HG02678 (cell line): ENCODE data around the gene RSPRY1.

Source experiments
- ATAC-seq: cut with Tn5 transposase; IDR thresholded peaks from one replicate; pipeline ENCODE4 v1.9.1; 2021; ENCODE audit warnings: mild to moderate bottlenecking, moderate library complexity; ENCODE audit not compliant: unreplicated experiment

Gene RSPRY1

DNA sequence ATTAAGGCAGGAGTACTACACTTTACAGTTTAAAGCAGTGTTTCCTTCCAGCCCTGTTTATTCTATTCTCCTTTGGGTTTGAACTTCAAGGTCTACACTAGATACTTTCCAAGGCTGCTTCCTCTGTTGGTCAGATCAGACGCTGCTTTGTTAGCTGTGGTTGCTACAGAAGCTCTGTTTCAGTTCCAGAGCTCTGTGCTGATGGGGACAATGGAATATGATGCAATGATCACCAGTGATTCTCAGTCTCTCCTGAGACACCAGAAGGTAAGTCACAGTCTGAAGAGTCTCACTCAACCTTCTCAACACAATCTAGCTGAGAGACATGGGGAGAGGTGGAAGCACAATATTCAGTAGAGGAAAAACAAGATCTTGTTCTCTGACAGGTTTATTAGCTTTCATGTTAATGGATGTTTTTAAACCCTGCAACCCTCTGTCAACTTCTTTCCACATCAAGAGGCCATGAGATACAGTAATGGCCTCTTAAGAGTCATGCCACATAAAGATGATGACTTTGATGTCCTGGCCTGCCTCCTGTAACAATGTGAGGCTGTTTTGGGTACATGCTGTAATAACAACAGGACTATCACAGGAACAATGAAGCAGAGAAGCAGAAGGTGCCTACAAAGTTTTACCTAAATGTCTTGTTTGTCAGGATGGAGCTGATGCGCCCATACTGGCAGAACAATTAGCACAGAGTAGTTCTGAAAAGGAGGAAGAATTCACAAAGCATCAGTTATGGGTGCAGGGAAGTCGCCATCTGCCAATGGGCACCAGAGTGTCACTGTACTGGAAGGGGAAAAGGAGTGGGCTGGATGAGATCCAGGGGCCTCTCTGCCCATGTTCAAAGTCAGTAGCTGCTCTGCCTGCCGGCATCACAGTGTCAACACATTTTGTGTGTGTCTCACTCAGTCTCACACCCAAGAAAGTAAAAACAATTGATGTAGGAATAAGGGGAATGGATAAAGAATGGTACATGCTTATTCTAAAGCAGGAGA is 33.7 kb upstream of the RSPRY1 start:
- ATAC-seq = no peak

DNA sequence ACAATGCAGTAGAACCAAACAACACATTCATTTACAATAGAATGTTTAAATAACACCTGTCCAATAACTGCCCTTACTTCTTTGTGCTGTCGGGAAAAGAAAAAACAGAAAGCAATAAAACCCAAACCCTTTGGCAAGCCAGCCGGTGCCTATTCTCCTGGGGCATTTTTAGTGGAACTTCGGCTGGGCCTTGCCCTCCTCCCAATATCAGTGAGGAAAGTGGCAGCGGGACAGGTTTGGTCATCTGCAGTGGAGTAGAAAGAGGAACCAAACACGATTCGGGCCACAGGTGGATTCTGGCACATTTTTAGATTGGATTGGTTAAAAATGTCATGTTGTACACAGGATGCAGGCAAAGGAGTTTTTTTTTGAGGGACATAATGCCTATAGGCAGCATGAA is 32.3 kb upstream of the RSPRY1 start:
- ATAC-seq = no peak

DNA sequence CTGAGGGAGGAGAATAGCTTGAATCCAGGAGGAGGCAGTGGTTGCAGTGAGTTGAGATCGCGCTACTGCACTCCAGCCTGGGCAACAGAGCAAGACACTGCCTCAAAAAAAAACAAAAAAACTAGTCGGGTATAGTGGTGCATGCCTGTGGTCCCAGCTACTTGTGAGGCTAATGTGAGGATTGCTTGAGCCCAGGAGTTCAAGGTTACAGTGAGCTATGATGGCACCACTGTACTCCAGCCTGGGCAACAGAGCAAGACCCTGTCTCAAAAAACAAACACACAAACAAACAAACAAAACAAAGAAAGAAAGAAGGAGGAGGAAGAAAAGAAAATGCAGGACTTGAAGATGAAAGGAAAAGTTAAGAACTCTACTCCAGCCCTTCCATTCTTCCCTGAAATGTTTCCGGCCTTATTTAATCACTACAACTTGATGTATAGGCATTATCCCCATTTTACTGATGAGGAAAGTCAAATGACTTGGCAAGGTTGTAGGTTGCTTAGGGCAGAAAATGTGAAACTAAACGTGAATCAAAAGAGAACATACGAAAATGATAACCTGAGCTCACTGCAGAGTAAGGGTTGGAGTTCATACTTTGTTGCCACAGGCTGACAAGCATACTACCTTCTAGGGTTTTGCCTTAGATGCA is 30.3 kb upstream of the RSPRY1 start:
- ATAC-seq = no peak

DNA sequence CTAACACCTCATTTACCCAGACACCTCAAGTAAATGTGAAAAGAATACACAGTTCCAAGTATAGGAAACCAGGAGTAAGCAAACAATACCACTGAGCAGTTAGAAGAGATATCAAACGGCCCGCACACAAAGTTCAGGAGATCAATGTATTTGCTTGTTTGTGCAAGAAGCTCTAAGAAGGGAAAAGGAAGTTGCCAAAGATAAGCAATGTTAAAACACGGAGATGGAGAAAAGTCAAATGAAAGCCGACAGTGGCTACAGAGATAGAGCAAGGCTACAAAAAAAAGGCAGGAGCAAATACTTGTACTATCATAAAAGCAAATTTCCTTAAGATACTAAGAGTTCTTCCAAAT is 29.8 kb upstream of the RSPRY1 start:
- no peak for ATAC-seq

DNA sequence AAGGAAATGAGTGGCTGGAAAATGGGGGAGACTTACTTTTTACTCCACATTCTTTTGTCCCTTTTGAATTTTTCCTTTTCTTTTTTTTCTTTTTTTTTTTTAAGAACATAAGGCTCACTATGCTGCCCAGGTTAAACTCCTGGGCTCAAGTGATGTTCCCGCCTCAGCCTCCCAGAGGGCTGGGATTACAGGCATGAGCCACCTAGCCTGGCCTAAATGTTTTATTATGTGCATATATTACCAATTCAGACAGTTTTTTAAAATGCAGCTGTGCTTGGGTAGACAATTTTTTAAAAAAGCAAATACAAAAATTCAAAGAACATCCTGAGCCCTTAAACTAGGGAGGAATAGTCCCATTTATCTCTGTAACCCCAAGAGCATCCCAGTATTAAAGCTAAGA is 28.6 kb upstream of the RSPRY1 start:
- ATAC-seq = no peak

DNA sequence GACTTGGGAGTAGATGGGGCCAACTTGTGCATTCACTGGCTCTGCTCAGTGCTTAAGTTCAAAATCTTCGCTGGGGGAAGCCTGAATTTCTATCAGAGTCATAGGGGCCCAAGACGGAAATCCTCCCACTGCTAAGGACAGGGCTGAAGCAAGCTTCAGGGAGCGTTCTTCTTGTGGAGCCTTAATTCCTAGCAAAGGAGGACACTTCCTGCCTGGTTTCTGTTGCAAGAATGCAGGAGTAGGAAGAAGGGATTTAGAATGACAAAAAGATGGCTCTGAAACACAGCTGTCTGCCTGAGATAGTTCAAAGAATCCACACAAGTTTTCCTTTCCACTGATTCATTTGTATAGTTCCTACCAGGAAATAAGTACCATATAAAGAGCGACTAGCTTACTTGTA is 26.7 kb upstream of the RSPRY1 start:
- no peak for ATAC-seq

DNA sequence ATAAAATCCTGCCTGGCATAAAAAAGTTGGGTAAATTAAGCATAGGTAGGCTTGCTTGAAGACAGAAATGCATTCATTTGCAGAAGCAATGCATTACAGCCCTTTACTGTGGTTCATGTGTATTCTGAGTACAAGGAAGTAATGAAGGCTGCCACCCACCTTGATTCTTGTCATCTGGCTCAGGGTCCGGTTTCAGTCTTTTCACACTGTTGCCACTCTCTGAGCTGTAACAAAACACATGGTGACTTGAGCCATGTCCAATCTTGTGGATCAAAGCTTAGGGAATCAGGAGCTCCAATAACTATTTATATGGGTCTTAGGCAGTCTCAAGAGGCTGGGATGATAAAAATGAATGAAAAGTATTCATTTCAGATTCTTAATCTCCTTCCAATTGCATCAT is 22.3 kb upstream of the RSPRY1 start:
- ATAC-seq = no peak

DNA sequence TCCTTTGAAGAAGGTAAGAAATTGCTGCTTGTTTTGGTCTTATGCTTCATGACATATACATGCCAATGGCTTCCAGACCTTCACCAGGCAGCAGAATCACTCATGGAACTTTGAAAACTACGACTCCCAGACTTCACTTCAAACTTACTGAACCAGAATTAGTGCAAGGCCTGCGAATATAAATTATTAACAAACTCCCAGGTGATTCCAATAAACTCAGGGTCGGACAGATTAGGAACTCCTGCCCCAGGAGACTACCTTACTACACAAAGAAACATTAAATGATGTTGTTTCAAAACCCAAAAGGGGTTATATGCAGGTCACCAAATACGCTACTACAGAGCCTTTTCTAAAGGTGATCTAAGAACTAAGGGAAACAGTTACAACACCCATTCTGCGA is 20.6 kb upstream of the RSPRY1 start:
- no peak for ATAC-seq

DNA sequence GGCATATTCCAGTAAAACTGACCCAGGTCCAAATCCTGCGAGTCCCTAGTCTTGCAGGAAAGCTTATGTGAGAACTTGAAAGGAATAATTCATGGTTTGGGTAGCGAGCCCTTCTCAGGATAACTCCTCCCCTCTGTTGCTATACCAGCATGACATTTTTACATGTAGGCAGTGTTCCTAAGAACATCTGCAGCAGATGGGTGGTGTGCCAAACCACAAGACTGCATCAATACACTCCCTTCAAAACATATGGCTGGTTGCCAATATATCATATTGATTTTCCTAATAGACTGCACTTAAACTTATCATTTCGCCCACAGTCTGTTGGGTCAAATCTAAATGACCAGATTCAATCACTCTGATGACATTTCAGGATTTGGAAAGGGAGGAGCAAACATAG is 20.2 kb upstream of the RSPRY1 start:
- no peak for ATAC-seq

DNA sequence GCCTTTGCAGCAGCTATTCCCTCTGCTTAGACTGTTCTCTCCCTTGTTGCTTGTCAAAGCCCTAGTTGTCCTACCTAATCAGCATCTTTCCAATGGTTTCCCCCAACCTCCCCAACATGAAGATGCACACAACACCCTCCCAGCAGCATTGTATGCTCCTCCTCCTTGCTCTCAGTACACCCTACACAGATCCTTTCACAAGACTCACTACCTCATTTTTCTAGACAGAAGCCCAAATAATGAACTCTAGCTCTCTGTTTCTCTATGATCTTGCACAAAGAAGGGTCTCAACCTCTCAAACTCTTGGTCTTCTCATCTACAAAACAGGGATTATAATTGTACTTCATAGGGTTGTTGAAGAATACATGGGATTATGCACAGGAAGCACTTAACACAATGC is 19.7 kb upstream of the RSPRY1 start:
- ATAC-seq = no peak

DNA sequence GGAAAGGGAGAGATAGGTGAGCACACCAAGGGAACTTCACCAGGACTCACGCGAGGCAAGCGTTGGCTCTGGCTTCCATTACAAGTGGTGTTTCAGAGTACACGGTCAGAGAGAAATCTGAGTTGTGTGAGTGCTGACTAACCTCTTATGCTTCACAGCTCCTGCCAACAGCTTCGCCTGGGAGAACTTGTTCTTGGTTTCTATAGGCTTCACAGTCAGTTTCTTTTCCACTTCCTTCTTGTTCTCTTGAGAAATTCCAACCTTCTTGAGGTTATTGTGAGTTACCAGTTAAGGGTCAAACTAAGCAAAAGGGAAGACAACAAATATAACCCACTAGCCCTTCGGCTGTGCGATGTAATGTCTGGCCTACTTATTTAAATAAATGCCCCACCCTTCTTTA is 19.2 kb upstream of the RSPRY1 start:
- ATAC-seq = no peak

DNA sequence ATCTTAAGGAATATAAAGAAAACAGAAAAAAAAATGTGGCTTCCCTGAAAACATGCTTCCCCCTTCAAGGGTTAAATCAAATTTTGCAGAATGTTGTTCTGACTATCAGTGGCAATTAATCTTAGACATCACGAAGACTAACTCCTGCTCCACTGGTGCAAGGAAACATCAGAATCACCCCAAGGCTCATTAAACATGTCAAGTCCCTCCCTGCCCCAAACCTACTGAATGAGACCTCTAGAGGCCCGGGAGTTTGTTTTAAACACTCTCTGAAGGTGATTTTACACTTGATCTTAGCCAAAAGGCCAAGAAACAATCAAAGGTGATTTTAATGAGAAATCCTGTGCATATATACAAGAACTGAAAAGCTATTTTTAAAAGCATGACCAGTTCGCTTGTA is 18.6 kb upstream of the RSPRY1 start:
- no peak for ATAC-seq

DNA sequence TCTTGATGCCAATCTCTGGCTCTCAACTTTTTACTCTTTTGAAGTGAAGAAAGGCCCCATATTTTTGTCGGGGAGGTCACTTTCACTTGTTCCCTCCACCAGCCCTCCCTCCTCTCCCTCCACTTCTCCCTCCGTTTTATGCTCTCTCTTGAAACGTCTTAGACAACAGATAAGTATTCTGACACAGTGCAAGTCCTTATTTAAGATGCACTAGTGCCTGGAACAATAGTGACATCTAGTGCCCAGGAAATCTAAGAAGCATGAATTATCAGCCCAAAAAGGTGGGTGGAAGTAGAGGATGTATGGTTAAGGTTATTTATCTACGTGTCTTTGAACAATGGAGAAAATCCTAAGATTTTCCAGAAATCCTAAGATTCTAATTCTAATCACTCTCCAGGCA is 18.2 kb upstream of the RSPRY1 start:
- no peak for ATAC-seq

DNA sequence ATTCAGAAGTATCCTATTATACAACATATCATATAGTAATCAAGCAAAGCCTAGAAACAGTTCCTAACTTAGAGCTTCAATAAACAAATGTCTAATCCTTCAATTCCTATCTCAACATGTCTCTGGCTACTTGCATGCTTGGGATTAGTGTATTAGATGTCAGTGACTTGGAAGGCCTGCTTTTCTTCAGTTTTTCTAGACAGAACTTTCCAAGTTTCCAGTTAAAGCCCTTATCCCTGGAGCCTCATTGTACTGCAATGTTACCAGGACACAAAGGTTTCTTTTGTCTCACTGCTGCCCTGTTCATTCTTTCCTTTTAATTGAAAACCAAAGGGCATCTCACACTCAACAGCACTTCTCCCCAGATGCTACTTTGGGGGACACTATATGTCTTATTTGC is 16.8 kb upstream of the RSPRY1 start:
- no peak for ATAC-seq

DNA sequence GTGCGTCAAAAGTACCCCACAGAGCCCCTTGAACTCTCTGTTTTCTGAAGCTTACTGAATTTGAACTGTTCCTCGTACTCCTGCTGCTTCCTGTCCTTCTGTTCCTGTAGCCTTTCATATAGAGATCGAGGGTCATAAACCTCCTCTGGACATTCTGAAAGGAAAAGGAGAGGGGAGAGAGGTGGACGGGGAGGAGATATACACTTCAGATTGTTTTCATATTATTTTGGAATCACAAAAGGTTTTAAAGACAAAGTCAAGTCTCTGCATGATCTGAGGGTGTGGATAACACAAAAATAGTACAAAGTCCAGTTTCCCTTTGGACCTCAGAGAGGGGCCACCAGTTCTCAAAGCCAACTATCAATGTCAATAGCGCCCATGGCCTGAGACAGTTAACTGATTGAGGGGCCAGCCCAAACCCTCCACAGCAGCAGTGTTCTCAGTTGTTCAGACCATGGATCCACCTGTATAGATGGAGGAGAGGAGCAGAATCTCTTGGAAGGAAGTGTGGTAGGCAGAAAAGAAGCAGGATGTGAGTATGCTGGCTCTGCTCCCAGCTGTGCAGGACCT is 13.3 kb upstream of the RSPRY1 start:
- no peak for ATAC-seq

DNA sequence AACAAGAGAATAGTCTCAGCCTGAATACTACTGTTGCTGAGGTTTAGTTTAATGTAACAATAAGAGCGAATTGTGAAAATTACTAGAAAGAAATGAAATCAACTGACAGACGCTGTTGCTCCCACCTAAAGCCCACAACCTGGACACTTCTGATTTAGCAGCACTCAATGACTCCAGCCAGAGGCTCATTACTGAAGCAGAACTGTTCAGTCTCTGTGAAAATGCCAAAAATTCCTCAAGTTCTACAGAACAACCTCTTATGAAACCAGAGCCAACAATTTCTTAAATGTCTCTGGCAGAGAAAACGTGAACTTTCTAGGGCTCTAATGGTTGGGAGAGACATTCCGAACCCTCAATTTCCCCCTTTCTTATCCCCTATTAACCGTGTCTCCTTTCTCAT is 10.2 kb upstream of the RSPRY1 start:
- no peak for ATAC-seq

DNA sequence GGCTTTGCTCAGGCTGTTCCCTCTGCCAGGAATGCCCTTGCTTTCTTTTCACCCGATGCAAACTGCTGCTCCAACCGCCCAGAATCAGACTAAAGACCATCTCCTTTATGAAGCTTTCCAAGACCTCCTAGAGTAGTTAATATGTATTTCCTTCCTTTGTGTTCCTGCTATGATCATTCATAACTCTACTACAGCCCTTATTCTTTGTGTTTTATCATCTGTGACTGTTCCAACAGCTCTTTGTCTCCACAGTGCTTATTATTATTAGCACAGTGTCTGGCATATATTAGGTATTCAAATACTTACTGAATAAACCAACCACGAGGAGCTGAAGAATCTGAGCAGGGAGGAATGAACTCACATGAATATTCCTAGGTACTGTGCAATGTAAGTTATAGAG is 7.9 kb upstream of the RSPRY1 start:
- no peak for ATAC-seq

DNA sequence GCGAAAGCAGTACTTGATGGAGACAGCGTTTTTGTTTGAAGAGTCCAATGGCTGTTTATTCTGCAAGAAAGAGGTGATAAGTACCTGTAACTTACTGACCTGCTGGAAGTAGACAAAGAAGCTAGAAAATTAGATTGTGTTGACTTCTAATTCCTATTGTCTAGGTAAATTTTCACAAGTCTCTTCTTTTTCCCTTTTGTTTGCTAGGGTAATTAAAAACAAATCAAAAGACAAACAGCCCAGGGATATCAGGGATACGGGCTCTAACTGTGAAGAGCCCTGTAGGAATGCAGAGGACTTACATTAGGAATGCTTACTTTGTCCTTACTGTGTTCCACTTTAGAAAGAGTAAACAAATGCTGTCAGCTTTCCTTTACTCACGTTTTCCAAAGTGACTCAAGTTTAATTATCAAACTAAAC is 7.3 kb upstream of the RSPRY1 start:
- no peak for ATAC-seq

DNA sequence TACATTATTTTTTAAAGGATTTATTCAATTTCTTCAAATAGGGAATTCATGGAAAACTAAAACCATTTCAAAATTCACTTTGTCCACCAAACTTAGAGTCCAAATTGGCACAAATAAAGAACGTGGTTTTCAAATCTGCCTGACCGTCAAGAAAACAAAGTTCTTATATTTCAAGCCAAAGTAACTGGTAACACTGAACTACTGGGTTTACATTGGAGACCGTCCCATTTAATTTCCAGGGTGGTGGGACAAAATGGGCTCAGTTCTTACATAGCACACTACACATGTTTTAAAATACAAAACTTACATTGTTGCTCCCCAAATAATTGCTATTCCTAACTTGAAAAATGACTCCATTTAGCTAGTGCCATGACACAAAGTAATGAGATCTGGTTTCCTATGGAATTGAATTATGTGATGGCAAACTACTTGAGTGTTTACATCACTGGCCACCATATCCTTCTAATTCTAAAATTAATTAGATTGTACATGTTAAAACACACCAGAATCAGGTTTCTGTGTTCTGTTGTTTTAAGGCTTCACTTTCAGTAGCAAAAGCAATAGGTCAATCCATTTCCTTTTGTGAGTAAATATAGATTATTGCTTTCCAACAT is 6.8 kb upstream of the RSPRY1 start:
- no peak for ATAC-seq

DNA sequence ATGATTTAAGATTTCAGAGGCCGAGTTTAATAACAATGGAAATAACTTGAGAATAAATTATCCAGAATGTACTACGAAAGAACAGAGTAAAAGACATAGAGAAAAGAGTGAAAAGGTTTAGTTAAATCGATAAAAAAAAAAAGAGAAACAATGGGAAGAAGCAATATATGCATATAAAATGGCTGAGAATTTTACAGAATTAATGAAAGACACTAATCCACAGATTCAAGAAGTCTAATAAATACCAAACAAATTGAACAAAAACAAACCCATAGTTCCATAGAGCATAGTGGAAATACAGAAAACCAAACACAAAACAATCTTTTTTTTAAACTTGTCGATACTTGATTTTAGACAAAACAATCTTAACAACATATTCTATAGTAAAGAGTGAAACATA is 2.0 kb upstream of the RSPRY1 start:
- ATAC-seq = no peak

DNA sequence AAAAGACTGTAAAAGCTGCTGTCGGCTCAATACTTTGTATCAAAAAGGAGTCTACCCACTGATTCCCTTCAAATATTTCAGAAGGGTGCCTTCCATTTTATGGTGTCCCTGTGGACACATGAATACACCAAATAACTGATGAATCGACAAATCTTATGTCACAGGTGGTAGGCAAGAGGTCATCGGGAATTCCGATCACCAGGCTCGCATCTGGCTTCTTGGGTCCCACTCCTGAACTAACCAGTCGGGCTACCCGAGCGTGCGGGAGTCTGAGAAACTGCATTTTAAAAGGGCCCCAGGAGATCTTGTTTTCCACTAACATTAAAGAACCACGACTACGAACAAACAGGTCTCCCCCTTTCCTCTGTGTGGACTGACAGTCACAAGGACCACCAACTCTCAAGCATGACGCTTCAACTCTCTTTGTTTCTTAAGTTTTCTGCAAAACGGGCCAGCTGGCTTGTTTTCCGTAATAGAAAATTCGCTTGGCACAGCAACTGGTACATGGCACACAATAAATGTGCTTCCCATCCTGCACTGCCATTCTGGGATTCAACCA is 1.2 kb upstream of the RSPRY1 start:
- ATAC-seq = no peak
